ENCODE measurements around the gene ATP8A2.

DNA sequence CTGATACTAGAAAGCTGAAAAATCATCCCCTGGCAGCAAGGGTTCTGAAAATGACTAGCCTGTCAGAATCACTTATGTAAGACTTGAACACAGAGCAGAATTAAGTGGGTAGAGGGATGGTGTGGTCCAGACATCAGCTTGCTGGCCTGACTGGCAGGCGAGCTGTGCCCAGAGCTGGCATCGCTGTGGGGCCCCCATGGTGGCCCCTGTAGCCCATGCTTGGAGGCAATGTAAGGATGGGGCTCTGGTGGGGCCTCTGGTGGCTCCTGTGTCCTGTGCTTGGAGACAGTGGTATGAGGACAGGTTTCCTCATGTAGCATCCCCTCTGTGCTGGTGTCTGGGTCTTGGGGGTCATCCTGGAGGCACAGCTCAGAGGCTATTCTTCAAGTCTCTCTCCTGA lies 347.9 kb downstream of the ATP8A2 start:
- TF ChIP-seq, protein P1, sequence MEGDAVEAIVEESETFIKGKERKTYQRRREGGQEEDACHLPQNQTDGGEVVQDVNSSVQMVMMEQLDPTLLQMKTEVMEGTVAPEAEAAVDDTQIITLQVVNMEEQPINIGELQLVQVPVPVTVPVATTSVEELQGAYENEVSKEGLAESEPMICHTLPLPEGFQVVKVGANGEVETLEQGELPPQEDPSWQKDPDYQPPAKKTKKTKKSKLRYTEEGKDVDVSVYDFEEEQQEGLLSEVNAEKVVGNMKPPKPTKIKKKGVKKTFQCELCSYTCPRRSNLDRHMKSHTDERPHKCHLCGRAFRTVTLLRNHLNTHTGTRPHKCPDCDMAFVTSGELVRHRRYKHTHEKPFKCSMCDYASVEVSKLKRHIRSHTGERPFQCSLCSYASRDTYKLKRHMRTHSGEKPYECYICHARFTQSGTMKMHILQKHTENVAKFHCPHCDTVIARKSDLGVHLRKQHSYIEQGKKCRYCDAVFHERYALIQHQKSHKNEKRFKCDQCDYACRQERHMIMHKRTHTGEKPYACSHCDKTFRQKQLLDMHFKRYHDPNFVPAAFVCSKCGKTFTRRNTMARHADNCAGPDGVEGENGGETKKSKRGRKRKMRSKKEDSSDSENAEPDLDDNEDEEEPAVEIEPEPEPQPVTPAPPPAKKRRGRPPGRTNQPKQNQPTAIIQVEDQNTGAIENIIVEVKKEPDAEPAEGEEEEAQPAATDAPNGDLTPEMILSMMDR (IDR thresholded peaks at IDR 0.05), result no peak
- TF ChIP-seq POLR2A (IDR thresholded peaks at IDR 0.05), result no peak
